GM23248 (cell line): ENCODE measurements around the gene TKTL2. TPM values are rescaled to one million over a fixed set of nuclear protein-coding genes. Genes with fewer than 3 reads are reported as not detected.

Source experiments
- DNase-seq: peaks from one replicate; pipeline ENCODE4 v3.0.0-alpha.2; 2015
- H2AFZ ChIP-seq: fragments of 200-600 bp; sonication (generic); 2 replicates; pipeline ENCODE4 v1.6.1; 2016; ENCODE audit warnings: antibody characterized with exemption
- H3F3A ChIP-seq: fragments of 200-600 bp; sonication (generic); 2 replicates; pipeline ENCODE4 v1.6.1; 2016; ENCODE audit warnings: mild to moderate bottlenecking, antibody characterized with exemption, mixed run types; ENCODE audit not compliant: insufficient read depth
- H3K27ac ChIP-seq: fragments of 200-600 bp; sonication (generic); 2 replicates; pipeline ENCODE4 v1.5.1; 2016; ENCODE audit warnings: mild to moderate bottlenecking
- H3K27me3 ChIP-seq: fragments of 200-600 bp; sonication (generic); replicated peaks from 2 replicates; pipeline ENCODE4 v1.6.1; 2016; ENCODE audit warnings: mild to moderate bottlenecking; ENCODE audit not compliant: insufficient read depth
- H3K36me3 ChIP-seq: fragments of 200-600 bp; sonication (generic); 2 replicates; pipeline ENCODE4 v1.6.1; 2016; ENCODE audit warnings: low read depth, mild to moderate bottlenecking
- H3K4me1 ChIP-seq: fragments of 200-600 bp; sonication (generic); 2 replicates; pipeline ENCODE4 v1.6.1; 2016; ENCODE audit warnings: mild to moderate bottlenecking; ENCODE audit not compliant: insufficient read depth
- H3K4me2 ChIP-seq: fragments of 200-600 bp; sonication (generic); one replicate; pipeline ENCODE4 v1.6.1; 2016; ENCODE audit warnings: mild to moderate bottlenecking; ENCODE audit not compliant: unreplicated experiment
- H3K4me3 ChIP-seq: fragments of 200-600 bp; sonication (generic); 2 replicates; pipeline ENCODE4 v1.5.1; 2016; ENCODE audit warnings: mild to moderate bottlenecking
- H3K79me2 ChIP-seq: fragments of 200-600 bp; sonication (generic); 2 replicates; pipeline ENCODE4 v1.6.1; 2016; ENCODE audit warnings: mild to moderate bottlenecking; ENCODE audit not compliant: insufficient read depth
- H3K9ac ChIP-seq: fragments of 200-600 bp; sonication (generic); 2 replicates; pipeline ENCODE4 v1.6.1; 2016; ENCODE audit warnings: mild to moderate bottlenecking
- H3K9me2 ChIP-seq: fragments of 200-600 bp; sonication (generic); 2 replicates; pipeline ENCODE4 v1.6.1; 2016; ENCODE audit warnings: mixed run types, mild to moderate bottlenecking, moderate library complexity; ENCODE audit not compliant: insufficient read depth
- H3K9me3 ChIP-seq: fragments of 200-600 bp; sonication (generic); one replicate; pipeline ENCODE4 v1.6.1; 2017; ENCODE audit warnings: low read depth
- H4K20me1 ChIP-seq: fragments of 200-600 bp; sonication (generic); 2 replicates; pipeline ENCODE4 v1.6.0; 2016; ENCODE audit not compliant: insufficient read depth
- EZH2 ChIP-seq: fragments of 200-600 bp; sonication (generic); IDR thresholded peaks from 2 replicates; pipeline ENCODE4 v1.6.1; 2018; ENCODE audit warnings: antibody characterized with exemption, mild to moderate bottlenecking; ENCODE audit not compliant: insufficient read depth, poor library complexity, severe bottlenecking
- EZH2phosphoT487 ChIP-seq: fragments of 200-600 bp; sonication (generic); IDR thresholded peaks from 2 replicates; pipeline ENCODE4 v1.6.1; 2018; ENCODE audit warnings: antibody characterized with exemption, moderate library complexity, mild to moderate bottlenecking, low read depth; ENCODE audit not compliant: insufficient read depth
- WGBS, 2 experiments: methylation state at CpG; one replicate each; pipeline ENCODE4 v1.1.6; 2015 to 2017; ENCODE audit warnings: low lambda C conversion rate in 2 of 2, low coverage in 1 of 2; ENCODE audit errors: missing lambda C conversion rate in 2 of 2; 5-methylcytosine and 5-hydroxymethylcytosine counted together
- in situ Hi-C: fragments of 300-500 bp; cut with MboI; formaldehyde crosslinking; loops from 2 replicates; pipeline ENCODE4 v1.15.0; 2020
- polyA plus RNA-seq: library from polyadenylated mRNA; unstranded; fragments of >200 nt; fragmentation: Nextera tagmentation; extraction: Ambion mirVana; gene quantifications from 2 replicates; pipeline ENCODE4 v1.2.1, GENCODE V29; 2016
- total RNA-seq: library from RNA; depleted of rRNA; stranded (reverse); fragments of >200 nt; shearing (Covaris generic); gene quantifications from 2 replicates; pipeline ENCODE4 v1.2.3, GENCODE V29; 2014; rRNA removed

TKTL2 gene
- total RNA-seq (not detected in 2 replicates), polyA plus RNA-seq (not detected in 2 replicates)

- Histone ChIP-seq H3K9ac (no peak within 1 kb of the TSS), H3K4me1 (no peaks in the 10 kb centered on the region), H3K9me3 (no peaks in the 10 kb centered on the region), H3K9me2 (no peaks in the 10 kb centered on the region), H3K4me3 (no peak within 1 kb of the TSS), H3K4me2 (no peak within 1 kb of the TSS), H3K79me2 (no peaks in the 10 kb centered on the region), H3K27ac (no peak within 1 kb of the TSS), H4K20me1 (no peaks in the 10 kb centered on the region), H2AFZ (no peak within 1 kb of the TSS), H3F3A (no peaks in the 10 kb centered on the region), H3K27me3 (no peaks in the 10 kb centered on the region), H3K36me3 (no peaks in the 10 kb centered on the region)
- in situ Hi-C loops, result no loop called here
- 79 to 86% methylated on average over 17 to 32 of the region's 32 CpGs for WGBS, 2 experiments
- TF ChIP-seq EZH2phosphoT487, result no peak
- no peak for TF ChIP-seq EZH2
- DNase-seq, result no peak
Measured at GRCh38 chr4:163473576-163473975, at the start of gene TKTL2. TKTL2 (minus strand) TSS chr4:163473754; CDS start chr4:163473734, 20 bp downstream.

GRCh38 chr4:163515198-163515597, 41.6 kb upstream of the TKTL2 start:
- Histone ChIP-seq H3K4me1 (no peaks in the 10 kb centered on the region), H3K9me2 (no peaks in the 10 kb centered on the region), H3F3A (no peaks in the 10 kb centered on the region), H3K9me3 (no peaks in the 10 kb centered on the region), H3K4me3 (no peak overlapping the region), H3K79me2 (peaks cover 35% of the 10 kb centered on the region), H3K27ac (no peak overlapping the region), H4K20me1 (no peaks in the 10 kb centered on the region), H3K4me2 (no peak overlapping the region), H3K9ac (no peak overlapping the region), H3K27me3 (no peaks in the 10 kb centered on the region), H3K36me3 (peaks cover 72% of the 10 kb centered on the region), H2AFZ (no peak overlapping the region)
- in situ Hi-C loops, result no loop called here
- 94 to 96% methylated on average over 8 of the region's 8 CpGs for WGBS, 2 experiments
- no peak for DNase-seq
- no peak for TF ChIP-seq EZH2
- no peak for TF ChIP-seq EZH2phosphoT487

GRCh38 chr4:163505374-163505773, 31.8 kb upstream of the TKTL2 start:
- Histone ChIP-seq H4K20me1 (peaks cover 14% of the 10 kb centered on the region; the same call in 1 of the 2 replicates), H3K9ac (no peak overlapping the region), H3K9me2 (no peaks in the 10 kb centered on the region), H2AFZ (no peak overlapping the region), H3K36me3 (peaks cover 29% of the 10 kb centered on the region), H3K9me3 (no peaks in the 10 kb centered on the region), H3K4me2 (no peak overlapping the region), H3K4me1 (no peaks in the 10 kb centered on the region), H3K27me3 (no peaks in the 10 kb centered on the region), H3K27ac (no peak overlapping the region), H3K4me3 (no peak overlapping the region), H3K79me2 (peaks cover 100% of the 10 kb centered on the region), H3F3A (no peaks in the 10 kb centered on the region)
- DNase-seq, result peak; percentile 11
- 90% methylated on average over 3 of the region's 3 CpGs for WGBS, 2 experiments
- TF ChIP-seq EZH2phosphoT487 (no peak), EZH2 (no peak)
- in situ Hi-C loops, result no loop called here

- DNase-seq, result no peak
- no peaks in the 10 kb centered on the region for H3K9me3 ChIP-seq
- H3K79me2 ChIP-seq, result peaks cover 100% of the 10 kb centered on the region
- no peak overlapping the region for H2AFZ ChIP-seq
- H4K20me1 ChIP-seq, result peaks cover 3% of the 10 kb centered on the region; the same call in 1 of the 2 replicates
- H3K9ac ChIP-seq, result no peak overlapping the region
- WGBS, 2 experiments, result 93 to 100% methylated on average over 1 of the region's 1 CpG
- H3K36me3 ChIP-seq, result no peaks in the 10 kb centered on the region; the same call in 1 of the 2 replicates
- peaks cover 6% of the 10 kb centered on the region; the same call in 1 of the 2 replicates for H3K4me1 ChIP-seq
- H3K27ac ChIP-seq, result no peak overlapping the region
- no peaks in the 10 kb centered on the region for H3F3A ChIP-seq
- no peaks in the 10 kb centered on the region for H3K9me2 ChIP-seq
- no peaks in the 10 kb centered on the region for H3K27me3 ChIP-seq
- no peak overlapping the region for H3K4me2 ChIP-seq
- no peak overlapping the region for H3K4me3 ChIP-seq
- TF ChIP-seq EZH2, result no peak
- TF ChIP-seq EZH2phosphoT487, result no peak
- in situ Hi-C loops, result no loop called here
Measured at GRCh38 chr4:163500586-163500985, 27.0 kb upstream of the TKTL2 start.

GRCh38 chr4:163495900-163496299, 22.3 kb upstream of the TKTL2 start:
- H2AFZ ChIP-seq, result peak overlapping the region; percentile 96
- peaks cover 61% of the 10 kb centered on the region for H3K79me2 ChIP-seq
- H3F3A ChIP-seq, result peaks cover 5% of the 10 kb centered on the region; the same call in 1 of the 2 replicates
- H3K4me3 ChIP-seq, result peak overlapping the region; percentile 100
- H3K36me3 ChIP-seq, result no peaks in the 10 kb centered on the region
- WGBS, 2 experiments, result 0 to 14% methylated on average over 1 of the region's 1 CpG
- H3K4me1 ChIP-seq, result peaks cover 11% of the 10 kb centered on the region; the same call in 1 of the 2 replicates
- peak overlapping the region; percentile 91 for H3K4me2 ChIP-seq
- DNase-seq, result no peak
- H3K27ac ChIP-seq, result 0 out of 2 replicates have a peak overlapping the region, but pooled peaks have one; percentile 96
- H4K20me1 ChIP-seq, result no peaks in the 10 kb centered on the region
- H3K9me3 ChIP-seq, result no peaks in the 10 kb centered on the region
- in situ Hi-C loops, result no loop called here
- H3K27me3 ChIP-seq, result no peaks in the 10 kb centered on the region
- peak overlapping the region; percentile 99 for H3K9ac ChIP-seq
- TF ChIP-seq EZH2, result no peak
- TF ChIP-seq EZH2phosphoT487, result no peak
- H3K9me2 ChIP-seq, result no peaks in the 10 kb centered on the region
